Measurements from ENCODE around the gene ZNF765.
"Not testable (repeated sequence)": the region's sequence is repeated elsewhere in the genome, so short reads cannot be mapped to it uniquely, and the experiment has no call there.

Gene ZNF765

DNA sequence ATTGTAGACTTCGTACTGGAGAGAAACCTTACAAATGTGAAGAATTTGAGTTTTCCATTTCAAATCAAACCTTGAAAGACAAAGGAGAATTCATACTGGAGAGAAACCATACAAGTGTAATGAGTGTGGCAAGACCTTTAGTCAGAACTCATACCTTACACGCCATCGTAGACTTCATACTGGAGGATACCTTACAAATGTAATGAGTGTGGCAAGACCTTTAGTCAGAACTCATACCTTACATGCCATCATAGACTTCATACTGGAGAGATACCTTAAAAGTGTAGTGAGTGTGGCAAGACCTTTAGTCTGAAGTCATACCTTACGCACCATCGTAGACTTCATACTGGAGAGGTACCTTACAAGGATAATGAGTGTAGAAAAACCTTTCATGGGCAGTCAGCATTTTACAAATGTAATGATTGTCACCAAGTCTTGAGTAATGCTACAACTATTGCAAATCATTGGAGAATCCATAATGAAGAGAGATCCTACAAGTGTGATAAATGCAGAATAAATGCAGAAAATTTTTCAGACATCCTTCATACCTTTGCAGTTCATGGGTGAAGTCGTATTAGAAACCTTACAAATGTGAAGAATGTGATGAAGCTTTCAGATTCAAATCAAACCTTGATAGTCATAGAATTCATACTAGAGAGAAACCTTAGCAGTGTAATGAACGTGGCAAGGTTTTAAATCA lies 14.7 kb downstream of the ZNF765 start:
- no peak for DNase-seq
- in situ Hi-C loops (cut with HindIII; ENCODE audit: low pct_ligation_motif_present, low pct_unique_long_range_greater_than_20kb, low sequenced_read_pairs) = no loop called here

- DNase-seq; in situ Hi-C loops (cut with HindIII; ENCODE audit: low pct_ligation_motif_present, low pct_unique_long_range_greater_than_20kb, low sequenced_read_pairs): not testable (repeated sequence)
Observed at GRCh38 chr19:53420520-53421315, 25.8 kb downstream of the ZNF765 start.

DNA sequence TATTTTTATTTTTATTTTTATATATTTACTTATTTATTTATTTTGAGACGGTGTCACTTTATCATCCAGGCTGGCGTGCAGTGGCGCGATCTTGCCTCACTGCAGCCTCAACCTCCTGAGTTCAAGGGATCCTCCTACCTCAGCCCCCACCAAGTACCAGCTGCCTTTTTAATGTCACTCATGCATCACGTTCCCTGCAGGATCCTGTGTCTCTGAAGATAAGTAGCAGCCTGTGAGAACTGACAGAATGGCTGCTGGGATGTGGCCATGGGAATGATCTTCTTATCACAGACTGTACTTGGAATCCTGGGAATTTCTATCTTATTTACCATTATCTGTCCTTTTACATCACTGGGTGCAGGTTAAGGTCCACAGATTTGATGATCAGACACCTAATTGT lies 27.6 kb downstream of the ZNF765 start:
- no peak for DNase-seq
- in situ Hi-C loops (cut with HindIII; ENCODE audit: low pct_ligation_motif_present, low pct_unique_long_range_greater_than_20kb, low sequenced_read_pairs) = no loop called here

DNA sequence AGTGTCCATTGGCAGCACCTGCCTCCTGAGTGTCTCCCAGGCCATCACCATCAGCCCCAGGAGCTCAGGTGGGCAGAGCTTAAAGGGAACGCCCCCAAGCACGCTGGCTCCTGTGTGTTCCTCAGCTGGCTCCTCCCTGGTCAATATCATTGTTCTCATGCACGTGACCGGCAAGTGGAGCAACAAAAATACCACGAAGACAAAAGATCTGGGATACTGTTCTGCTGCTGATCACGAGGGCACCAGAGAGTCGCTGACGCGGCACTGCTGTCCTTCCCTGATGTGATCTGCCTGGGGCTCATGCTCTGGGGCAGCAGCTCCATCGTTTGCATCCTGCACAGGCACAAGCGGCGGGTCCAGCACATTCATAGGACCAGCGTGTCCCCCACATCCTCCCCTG lies 28.1 kb downstream of the ZNF765 start:
- in situ Hi-C loops (cut with HindIII; ENCODE audit: low pct_ligation_motif_present, low pct_unique_long_range_greater_than_20kb, low sequenced_read_pairs); DNase-seq: not testable (repeated sequence)

DNA sequence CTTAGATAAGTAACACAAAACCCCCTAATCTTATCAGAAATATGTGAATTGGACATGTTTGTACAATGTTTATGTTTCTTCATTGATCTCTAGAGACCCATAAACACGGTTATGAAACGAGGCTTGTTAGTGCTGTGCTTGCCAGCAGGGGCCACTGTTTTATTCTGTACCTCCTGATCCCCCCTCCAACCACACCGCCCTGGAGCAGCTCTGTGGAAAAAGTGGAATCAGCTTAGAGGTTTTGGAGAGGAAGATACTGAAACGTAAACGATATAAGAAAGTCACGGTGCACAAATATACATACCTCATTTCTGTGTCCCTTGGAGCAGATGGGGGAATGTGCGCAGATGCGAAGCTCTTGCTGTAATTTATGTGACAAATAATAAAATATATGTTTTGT lies 28.7 kb downstream of the ZNF765 start:
- in situ Hi-C loops (cut with HindIII; ENCODE audit: low pct_ligation_motif_present, low pct_unique_long_range_greater_than_20kb, low sequenced_read_pairs); DNase-seq: not testable (repeated sequence)

GRCh38 chr19:53424968-53425597 lies 30.1 kb downstream of the ZNF765 start:
- in situ Hi-C loops (cut with HindIII; ENCODE audit: low pct_ligation_motif_present, low pct_unique_long_range_greater_than_20kb, low sequenced_read_pairs) = no loop called here
- DNase-seq = no peak

DNA sequence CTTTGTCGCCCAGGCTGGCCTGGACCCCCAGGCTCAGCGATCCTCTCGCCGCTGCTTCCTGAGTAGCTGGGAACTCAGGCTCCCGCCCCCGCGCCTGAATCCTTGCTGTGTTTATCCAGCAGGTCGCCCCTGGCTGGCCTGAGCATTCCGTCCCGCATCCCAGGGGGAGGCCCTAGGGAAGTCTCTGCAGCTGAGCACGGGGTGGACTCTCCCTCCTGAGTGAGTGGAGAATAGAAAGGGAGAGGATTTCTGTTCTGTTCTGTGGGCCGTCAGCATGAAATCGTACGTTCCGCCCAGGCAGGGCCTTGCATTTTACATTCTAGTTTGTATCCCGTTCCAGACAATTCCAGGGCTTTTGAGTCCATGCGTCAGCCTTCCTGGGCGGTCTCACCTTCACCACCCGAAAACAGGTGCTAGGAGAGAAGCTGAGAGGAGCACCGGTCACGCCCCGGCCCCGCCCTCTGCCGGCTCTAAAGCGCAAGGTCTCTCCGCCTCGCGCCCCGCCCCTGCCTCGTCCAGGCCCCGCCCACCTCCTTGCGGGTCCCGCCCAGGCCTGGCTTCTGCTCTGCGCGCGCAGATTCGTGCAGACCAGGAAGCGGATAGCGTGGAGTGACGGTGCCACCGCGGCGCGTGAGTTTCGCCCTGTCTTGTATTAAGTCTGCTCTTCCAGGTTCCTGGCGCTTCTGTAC lies 36.6 kb downstream of the ZNF765 start, which contains the start of gene ZNF761:
TSS of gene ZNF761 (plus strand) at position 586 of the 689 bp plus-strand sequence. CDS start 15,285 bp downstream, outside the sequence.
- in situ Hi-C loops (cut with HindIII; ENCODE audit: low pct_ligation_motif_present, low pct_unique_long_range_greater_than_20kb, low sequenced_read_pairs) = no loop called here
- DNase-seq = peak; percentile 76

DNA sequence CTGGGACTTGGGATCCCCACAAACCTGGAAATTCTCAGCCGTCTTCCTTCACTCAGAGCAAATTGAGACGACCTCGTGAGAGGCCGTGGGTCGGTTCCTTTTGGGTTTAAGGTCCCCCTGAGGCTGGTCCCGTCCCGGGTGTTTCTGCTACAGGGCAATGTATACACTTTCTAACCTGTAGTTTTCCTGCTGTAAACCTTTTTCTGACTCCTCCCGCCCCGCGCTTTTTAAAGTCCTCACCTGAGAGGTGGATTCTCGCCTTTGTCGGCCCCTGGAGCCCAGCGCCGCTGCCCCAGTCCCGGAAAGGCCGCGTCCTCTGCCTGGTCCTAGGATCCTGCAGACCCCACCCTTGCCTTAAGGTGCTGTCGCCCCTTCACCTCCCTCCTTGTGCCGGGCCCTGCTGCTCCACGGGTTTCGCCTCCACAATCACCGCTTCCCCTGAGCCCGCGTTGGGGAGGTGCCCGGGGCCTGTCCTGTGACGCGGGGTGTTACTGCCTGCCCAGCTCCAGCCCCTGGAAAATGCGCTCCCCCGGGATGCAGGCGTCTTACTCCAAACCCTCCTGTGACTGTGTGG lies 37.2 kb downstream of the ZNF765 start:
- in situ Hi-C loops (cut with HindIII; ENCODE audit: low pct_ligation_motif_present, low pct_unique_long_range_greater_than_20kb, low sequenced_read_pairs) = no loop called here
- DNase-seq = peak; percentile 10

DNA sequence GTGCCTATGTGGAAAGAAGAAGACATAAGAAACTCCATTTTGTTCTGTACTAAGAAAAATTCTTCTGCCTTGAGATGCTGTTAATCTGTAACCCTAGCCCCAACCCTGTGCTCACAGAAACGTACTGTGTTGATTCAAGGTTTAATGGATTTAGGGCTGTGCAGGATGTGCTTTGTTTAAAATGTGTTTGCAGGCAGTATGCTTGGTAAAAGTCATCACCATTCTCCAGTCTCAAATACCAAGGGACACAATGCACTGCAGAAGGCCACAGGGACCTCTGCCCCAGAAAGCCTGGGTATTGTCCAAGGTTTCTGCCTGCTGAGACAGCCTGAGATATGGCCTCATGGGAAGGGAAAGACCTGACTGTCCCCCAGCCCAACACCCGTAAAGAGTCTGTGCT lies 48.9 kb downstream of the ZNF765 start:
- DNase-seq; in situ Hi-C loops (cut with HindIII; ENCODE audit: low pct_ligation_motif_present, low pct_unique_long_range_greater_than_20kb, low sequenced_read_pairs): not testable (repeated sequence)

GRCh38 chr19:53447196-53447595 lies 52.2 kb downstream of the ZNF765 start:
- DNase-seq; in situ Hi-C loops (cut with HindIII; ENCODE audit: low pct_ligation_motif_present, low pct_unique_long_range_greater_than_20kb, low sequenced_read_pairs): not testable (repeated sequence)

DNA sequence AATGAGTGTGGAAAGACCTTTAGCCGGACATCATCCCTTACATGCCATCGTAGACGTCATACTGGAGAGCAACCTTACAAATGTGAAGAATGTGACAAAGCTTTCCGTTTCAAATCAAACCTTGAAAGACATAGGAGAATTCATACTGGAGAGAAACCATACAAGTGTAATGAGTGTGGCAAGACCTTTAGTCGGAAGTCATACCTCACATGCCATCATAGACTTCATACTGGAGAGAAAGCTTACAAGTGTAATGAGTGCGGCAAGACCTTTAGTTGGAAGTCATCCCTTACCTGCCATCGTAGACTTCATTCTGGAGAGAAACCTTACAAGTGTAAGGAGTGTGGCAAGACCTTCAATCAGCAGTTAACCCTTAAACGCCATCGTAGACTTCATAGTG lies 60.9 kb downstream of the ZNF765 start:
- in situ Hi-C loops (cut with HindIII; ENCODE audit: low pct_ligation_motif_present, low pct_unique_long_range_greater_than_20kb, low sequenced_read_pairs) = no loop called here
- no peak for DNase-seq

- DNase-seq; in situ Hi-C loops (cut with HindIII; ENCODE audit: low pct_ligation_motif_present, low pct_unique_long_range_greater_than_20kb, low sequenced_read_pairs): not testable (repeated sequence)
Observed at GRCh38 chr19:53460131-53460721, 65.3 kb downstream of the ZNF765 start.

DNA sequence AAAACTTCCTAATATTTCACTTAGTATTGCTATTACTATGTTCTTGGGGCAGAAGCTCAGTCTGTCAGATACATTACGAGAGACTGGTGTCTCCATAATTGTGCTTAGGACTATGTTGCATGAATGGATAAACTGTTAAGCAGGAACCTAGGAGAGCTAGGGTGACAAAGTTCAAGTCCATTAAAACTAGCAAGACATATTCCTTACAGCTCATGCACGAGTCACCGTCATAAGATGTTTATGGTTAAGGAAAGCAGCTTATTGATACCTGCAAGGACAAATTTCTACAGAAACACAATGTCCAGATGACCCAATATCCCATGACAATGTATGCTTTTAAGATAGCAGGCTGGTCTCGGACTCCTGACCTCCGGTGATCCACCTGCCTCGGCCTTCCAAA lies 66.9 kb downstream of the ZNF765 start:
- in situ Hi-C loops (cut with HindIII; ENCODE audit: low pct_ligation_motif_present, low pct_unique_long_range_greater_than_20kb, low sequenced_read_pairs) = no loop called here
- DNase-seq = no peak

GRCh38 chr19:53462861-53463260 lies 67.9 kb downstream of the ZNF765 start:
- in situ Hi-C loops (cut with HindIII; ENCODE audit: low pct_ligation_motif_present, low pct_unique_long_range_greater_than_20kb, low sequenced_read_pairs) = no loop called here
- no peak for DNase-seq

GRCh38 chr19:53463263-53463662 lies 68.3 kb downstream of the ZNF765 start:
- in situ Hi-C loops (cut with HindIII; ENCODE audit: low pct_ligation_motif_present, low pct_unique_long_range_greater_than_20kb, low sequenced_read_pairs) = no loop called here
- DNase-seq = no peak

GRCh38 chr19:53466726-53467484 lies 72.0 kb downstream of the ZNF765 start:
- no peak for DNase-seq
- in situ Hi-C loops (cut with HindIII; ENCODE audit: low pct_ligation_motif_present, low pct_unique_long_range_greater_than_20kb, low sequenced_read_pairs) = no loop called here

GRCh38 chr19:53467485-53468262 lies 72.7 kb downstream of the ZNF765 start, which contains the start of gene ZNF813:
ZNF813 (plus strand) TSS chr19:53467733; CDS start chr19:53483823, 16,090 bp downstream.
- DNase-seq = no peak
- in situ Hi-C loops (cut with HindIII; ENCODE audit: low pct_ligation_motif_present, low pct_unique_long_range_greater_than_20kb, low sequenced_read_pairs) = no loop called here

All from ACHN (cell line).